Mammary epithelial cell (primary cell): ENCODE measurements around the gene VAV2.

Experiments used
- CTCF ChIP-seq, 2 donors: IDR thresholded peaks in 1 of 2; conservative IDR thresholded peaks in 1 of 2; 2 replicates each; pipeline ENCODE4 v1.5.1; 2011 to 2012; ENCODE audit warnings: inconsistent platforms in 2 of 2, low read length in 2 of 2, mild to moderate bottlenecking in 2 of 2, control low read depth in 1 of 2, low read depth in 1 of 2; ENCODE audit not compliant: insufficient read depth in 1 of 2; ENCODE audit errors: extremely low read depth in 1 of 2
- EZH2 ChIP-seq: IDR thresholded peaks from 2 replicates; pipeline ENCODE4 v1.6.1; 2012; ENCODE audit warnings: low read length, inconsistent platforms, borderline replicate concordance

GRCh38 chr9:133780962-133781827, 210.9 kb downstream of the VAV2 start:
- TF ChIP-seq CTCF (conservative IDR thresholded peaks at IDR 0.05 in 1 of 2, IDR thresholded peaks at IDR 0.05 in 1 of 2; ENCODE audit: extremely low read depth in 1 of 2, insufficient read depth in 1 of 2, low read depth in 1 of 2, low read length in 2 of 2) (no peak), EZH2 (no peak)
